Measurements from ENCODE around the gene COL18A1.

Gene COL18A1

DNA sequence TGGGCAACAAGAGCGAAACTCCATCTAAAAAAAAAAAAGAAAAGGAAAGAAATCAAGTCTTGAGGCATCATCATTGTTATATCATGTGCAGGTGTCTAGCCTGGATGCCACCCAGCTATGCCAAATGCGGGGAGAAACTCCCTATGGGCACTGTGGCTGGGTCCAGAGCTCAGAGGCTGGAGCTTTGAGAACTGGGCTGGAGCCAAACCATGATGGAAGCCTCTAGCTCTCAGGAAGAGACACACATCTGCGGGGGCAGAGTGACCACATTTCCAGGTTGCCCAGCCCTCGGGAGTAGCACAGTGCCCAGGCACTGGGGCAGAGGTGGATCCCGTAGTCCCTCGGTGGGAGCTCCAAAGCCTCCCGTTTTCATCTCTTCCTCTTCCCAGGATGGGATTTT lies 58.9 kb downstream of the COL18A1 start:
- H3K4me3 ChIP-seq (ENCODE audit: low read depth, low read length) = no peak overlapping the region
- DNase-seq (ENCODE audit: low read depth, low spot score) = no peak
- TF ChIP-seq, protein P1, sequence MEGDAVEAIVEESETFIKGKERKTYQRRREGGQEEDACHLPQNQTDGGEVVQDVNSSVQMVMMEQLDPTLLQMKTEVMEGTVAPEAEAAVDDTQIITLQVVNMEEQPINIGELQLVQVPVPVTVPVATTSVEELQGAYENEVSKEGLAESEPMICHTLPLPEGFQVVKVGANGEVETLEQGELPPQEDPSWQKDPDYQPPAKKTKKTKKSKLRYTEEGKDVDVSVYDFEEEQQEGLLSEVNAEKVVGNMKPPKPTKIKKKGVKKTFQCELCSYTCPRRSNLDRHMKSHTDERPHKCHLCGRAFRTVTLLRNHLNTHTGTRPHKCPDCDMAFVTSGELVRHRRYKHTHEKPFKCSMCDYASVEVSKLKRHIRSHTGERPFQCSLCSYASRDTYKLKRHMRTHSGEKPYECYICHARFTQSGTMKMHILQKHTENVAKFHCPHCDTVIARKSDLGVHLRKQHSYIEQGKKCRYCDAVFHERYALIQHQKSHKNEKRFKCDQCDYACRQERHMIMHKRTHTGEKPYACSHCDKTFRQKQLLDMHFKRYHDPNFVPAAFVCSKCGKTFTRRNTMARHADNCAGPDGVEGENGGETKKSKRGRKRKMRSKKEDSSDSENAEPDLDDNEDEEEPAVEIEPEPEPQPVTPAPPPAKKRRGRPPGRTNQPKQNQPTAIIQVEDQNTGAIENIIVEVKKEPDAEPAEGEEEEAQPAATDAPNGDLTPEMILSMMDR (IDR thresholded peaks at IDR 0.05; ENCODE audit: low read depth, low read length) = no peak
- in situ Hi-C loops (cut with HindIII; ENCODE audit: low sequenced_read_pairs) = no loop called here

DNA sequence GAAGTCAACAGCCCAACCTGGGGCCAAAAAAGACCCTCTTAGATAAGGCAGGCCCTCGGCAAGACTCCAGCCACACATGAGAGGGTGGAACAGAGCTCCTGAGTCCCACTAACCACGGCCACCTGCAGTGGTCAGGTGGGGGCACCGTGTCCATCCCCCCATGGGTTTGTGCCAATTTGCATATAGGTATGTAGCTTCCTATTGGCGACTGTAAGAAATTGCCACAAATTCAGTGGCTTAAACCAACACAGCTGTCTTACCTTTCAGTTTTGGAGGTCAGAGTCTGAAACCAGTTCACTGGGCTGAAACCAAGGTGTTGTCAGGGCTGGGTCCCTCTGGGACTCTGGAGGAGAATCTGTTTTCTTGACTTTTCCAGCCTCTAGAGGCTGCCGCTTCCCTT lies 59.3 kb downstream of the COL18A1 start:
- in situ Hi-C loops (cut with HindIII; ENCODE audit: low sequenced_read_pairs) = no loop called here
- no peak for DNase-seq (ENCODE audit: low read depth, low spot score)
- TF ChIP-seq, protein P1 (IDR thresholded peaks at IDR 0.05; ENCODE audit: low read depth, low read length) = no peak
- H3K4me3 ChIP-seq (ENCODE audit: low read depth, low read length) = no peak overlapping the region

DNA sequence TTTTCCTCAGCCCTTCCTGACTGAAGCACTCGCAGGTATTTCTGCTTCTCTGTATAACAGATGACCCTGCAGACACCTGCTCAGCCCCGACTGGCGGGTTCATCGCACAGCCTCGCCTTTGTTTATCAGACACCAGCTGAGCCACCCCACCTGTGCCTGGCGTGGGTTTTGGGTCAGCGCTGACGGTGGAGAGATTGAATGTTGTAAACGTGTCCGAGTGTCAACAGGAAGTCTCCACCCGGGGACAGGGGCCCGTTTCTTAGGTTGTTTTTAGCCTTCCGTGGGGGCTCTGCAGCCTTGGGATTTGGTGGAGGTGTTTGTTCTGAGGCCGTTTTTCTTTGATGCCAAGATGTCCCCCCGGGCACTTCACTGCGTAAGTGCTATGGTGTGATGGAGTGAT lies 60.1 kb downstream of the COL18A1 start:
- DNase-seq (ENCODE audit: low read depth, low spot score) = no peak
- no peak overlapping the region for H3K4me3 ChIP-seq (ENCODE audit: low read depth, low read length)
- in situ Hi-C loops (cut with HindIII; ENCODE audit: low sequenced_read_pairs) = no loop called here
- TF ChIP-seq, protein P1 (IDR thresholded peaks at IDR 0.05; ENCODE audit: low read depth, low read length) = no peak

DNA sequence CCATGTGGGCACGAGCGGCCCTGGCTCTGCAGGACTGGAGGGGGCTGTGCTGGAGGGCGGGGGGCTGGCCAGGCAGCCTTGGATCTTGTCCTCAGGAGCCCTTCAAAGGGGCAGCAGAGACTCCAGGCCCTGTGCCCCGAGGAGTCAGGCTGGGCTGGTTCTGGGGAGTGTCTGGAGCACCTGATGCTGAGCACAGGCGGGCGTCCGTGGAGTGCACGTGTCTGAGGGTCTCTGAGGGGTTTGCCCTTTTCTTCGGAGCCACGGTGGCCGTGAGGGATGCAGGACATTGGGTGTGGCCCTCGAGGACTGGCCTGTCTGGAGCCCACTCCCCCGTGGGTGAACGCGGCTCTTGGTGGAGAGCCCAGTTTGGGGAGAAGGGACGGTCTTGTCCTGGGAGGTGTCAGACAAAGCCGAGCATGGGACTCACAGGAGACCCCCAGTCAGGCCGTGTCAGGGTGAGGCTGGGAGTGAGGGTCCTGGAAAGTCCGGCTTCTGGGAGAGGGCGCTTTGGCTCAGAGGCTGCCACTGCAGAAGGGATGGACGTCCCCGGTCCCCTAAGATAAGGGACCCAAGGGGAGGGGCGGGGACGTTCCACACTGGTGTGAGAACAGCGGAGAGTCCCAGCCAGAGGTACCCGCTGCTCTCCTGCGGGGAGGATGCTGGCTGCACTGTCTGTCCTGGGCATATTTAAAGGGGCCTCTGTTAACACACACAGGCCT lies 60.8 kb downstream of the COL18A1 start:
- DNase-seq (ENCODE audit: low read depth, low spot score) = no peak
- TF ChIP-seq, protein P1 (IDR thresholded peaks at IDR 0.05; ENCODE audit: low read depth, low read length) = no peak
- no peak overlapping the region for H3K4me3 ChIP-seq (ENCODE audit: low read depth, low read length)
- in situ Hi-C loops (cut with HindIII; ENCODE audit: low sequenced_read_pairs) = no loop called here

DNA sequence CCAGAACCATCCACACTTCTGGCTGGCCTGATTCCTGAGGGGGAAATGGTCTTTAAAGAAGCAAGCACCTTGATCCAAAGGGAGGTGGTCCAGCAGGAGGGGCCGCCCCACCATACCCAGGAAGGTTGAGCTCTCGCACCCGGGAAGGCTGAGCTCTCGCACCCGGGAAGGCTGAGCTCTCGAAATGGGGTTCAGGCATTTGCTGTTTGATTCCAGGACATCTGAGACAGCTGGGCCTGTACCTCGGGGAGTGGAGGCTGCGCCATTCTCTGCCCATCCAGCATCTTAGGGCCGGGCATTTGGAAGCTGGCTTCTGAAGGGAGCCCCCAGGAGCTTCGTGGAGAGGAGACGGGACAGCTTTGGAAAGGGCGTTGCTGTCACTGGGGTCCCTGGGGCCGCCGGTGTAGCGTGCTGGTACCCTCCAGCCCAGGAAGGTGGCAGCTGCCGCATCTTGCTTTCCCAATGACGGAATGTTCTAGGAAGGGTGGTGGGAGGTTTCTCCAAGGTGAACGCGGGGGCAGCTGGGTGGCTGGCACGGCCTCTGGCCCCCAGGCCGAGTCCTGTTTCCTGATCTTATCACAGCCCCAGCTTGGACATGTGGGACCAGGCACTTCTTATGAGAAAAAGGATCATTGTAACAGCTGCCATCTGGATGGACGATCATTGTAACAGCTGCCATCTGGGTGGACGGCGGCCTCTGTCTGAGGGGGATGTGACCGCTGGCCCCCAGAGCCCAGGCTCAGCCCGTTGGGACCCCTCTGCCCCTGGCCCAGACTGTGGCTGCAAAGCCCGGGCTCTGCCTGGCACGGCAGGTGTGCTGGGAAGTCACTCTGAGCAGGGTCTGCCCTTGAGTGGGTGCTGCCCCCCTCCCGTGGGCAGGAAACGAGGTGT lies 61.6 kb downstream of the COL18A1 start:
- no peak for DNase-seq (ENCODE audit: low read depth, low spot score)
- no peak overlapping the region for H3K4me3 ChIP-seq (ENCODE audit: low read depth, low read length)
- TF ChIP-seq, protein P1 (IDR thresholded peaks at IDR 0.05; ENCODE audit: low read depth, low read length) = no peak
- in situ Hi-C loops (cut with HindIII; ENCODE audit: low sequenced_read_pairs) = no loop called here

DNA sequence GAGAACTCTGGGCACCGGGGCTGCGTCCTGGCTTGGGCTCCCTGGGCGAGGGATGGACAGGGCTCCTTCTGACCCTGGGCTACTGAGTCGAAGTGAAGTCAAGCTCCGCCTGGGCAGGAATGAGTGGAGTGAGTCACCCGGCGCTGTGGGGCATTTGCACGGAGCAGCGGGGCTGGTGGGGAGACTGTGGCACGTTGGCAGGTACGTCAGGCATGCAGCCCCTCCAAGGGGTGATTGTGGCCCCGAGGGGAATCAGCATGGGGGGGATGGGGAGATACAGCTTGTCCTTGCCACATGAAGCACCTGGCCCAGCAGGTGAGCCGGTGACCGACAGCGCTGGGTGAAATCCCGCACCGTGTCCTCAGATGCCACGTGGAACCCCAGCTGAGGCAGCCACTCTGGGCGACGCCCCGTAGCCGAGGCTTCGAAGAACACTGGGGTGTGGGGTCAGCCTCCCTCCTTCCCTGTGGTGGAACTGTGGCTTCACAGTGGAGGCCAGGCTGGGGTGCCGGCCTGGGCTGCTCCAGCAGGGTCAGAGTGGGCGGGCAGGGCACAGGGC lies 62.3 kb downstream of the COL18A1 start:
- no peak overlapping the region for H3K4me3 ChIP-seq (ENCODE audit: low read depth, low read length)
- in situ Hi-C loops (cut with HindIII; ENCODE audit: low sequenced_read_pairs) = no loop called here
- TF ChIP-seq, protein P1 (IDR thresholded peaks at IDR 0.05; ENCODE audit: low read depth, low read length) = no peak
- no peak for DNase-seq (ENCODE audit: low read depth, low spot score)
